HEK293 (cell line): ENCODE results near the gene PIGO.

Source experiments
- CTCF ChIA-PET: fragments of 350-600 bp; formaldehyde crosslinking; extraction: SDS; loops from one replicate; lab custom pipeline; 2021; ENCODE audit warnings: antibody characterized with exemption; lab: Yijun Ruan, JAX
- POLR2A ChIA-PET: fragments of 300-600 bp; formaldehyde crosslinking; extraction: SDS; loops from one replicate; lab custom pipeline; 2020; ENCODE audit warnings: antibody characterized with exemption, inconsistent platforms; lab: Yijun Ruan, JAX
- H3K27ac ChIP-seq: fragments of 200-500 bp; sonication (Bioruptor generic); 2 replicates; pipeline ENCODE4 v1.5.1; 2014; ENCODE audit warnings: low read depth, low read length, control low read depth, inconsistent platforms; ENCODE audit errors: extremely low read depth
- H3K36me3 ChIP-seq, 2 experiments: fragments of 200-500 bp in 1 of 2; sonication (Bioruptor generic) in 1 of 2; 1 replicate in 1 of 2; 2 replicates in 1 of 2; pipeline ENCODE4 v1.5.1; 2014 to 2017; ENCODE audit warnings: inconsistent platforms in 2 of 2, low read length in 2 of 2; ENCODE audit not compliant: control insufficient read depth in 2 of 2, insufficient read depth in 1 of 2
- H3K4me1 ChIP-seq: fragments of 200-500 bp; sonication (Bioruptor generic); 2 replicates; pipeline ENCODE4 v1.5.1; 2014; ENCODE audit warnings: mild to moderate bottlenecking, low read length, inconsistent platforms; ENCODE audit not compliant: control insufficient read depth, insufficient read depth
- H3K4me3 ChIP-seq: 2 replicates; pipeline ENCODE4 v1.5.1; 2011; ENCODE audit warnings: low read depth, mild to moderate bottlenecking, control low read depth, low read length, moderate library complexity
- H3K9me3 ChIP-seq: fragments of 200-500 bp; sonication (Bioruptor generic); 2 replicates; pipeline ENCODE4 v1.5.1; 2014; ENCODE audit warnings: low read depth, low read length, inconsistent platforms; ENCODE audit not compliant: control insufficient read depth, insufficient read depth
- FEZF1 ChIP-seq: fragments of 450-650 bp; formaldehyde crosslinking; IDR thresholded peaks from 2 replicates; pipeline ENCODE4 v1.5.1; 2016; ENCODE audit warnings: missing biosample characterization, missing genetic modification characterization
- KLF8 ChIP-seq: fragments of 450-650 bp; formaldehyde crosslinking; IDR thresholded peaks from 2 replicates; pipeline ENCODE4 v1.5.1; 2016; ENCODE audit warnings: missing biosample characterization, missing genetic modification characterization
- SETDB1 ChIP-seq: IDR thresholded peaks from one replicate; pipeline ENCODE4 v1.6.1; 2017; ENCODE audit warnings: mild to moderate bottlenecking, low read length, moderate library complexity, mixed read lengths; ENCODE audit not compliant: insufficient read length
- TRIM28 ChIP-seq: IDR thresholded peaks from 2 replicates; pipeline ENCODE4 v1.6.1; 2011; ENCODE audit warnings: low read length, control low read depth, borderline replicate concordance
- ZFHX2 ChIP-seq: fragments of 450-650 bp; formaldehyde crosslinking; conservative IDR thresholded peaks from 2 replicates; pipeline ENCODE4 v1.5.1; 2016; ENCODE audit warnings: missing biosample characterization, missing genetic modification characterization
- ZNF132 ChIP-seq: fragments of 450-650 bp; formaldehyde crosslinking; IDR thresholded peaks from 2 replicates; pipeline ENCODE4 v1.5.1; 2017; ENCODE audit warnings: missing biosample characterization, missing genetic modification characterization, borderline replicate concordance
- ZNF19 ChIP-seq: fragments of 450-650 bp; formaldehyde crosslinking; IDR thresholded peaks from 2 replicates; pipeline ENCODE4; 2016; ENCODE audit warnings: missing biosample characterization, missing genetic modification characterization, low read depth
- ZNF280D ChIP-seq: fragments of 450-650 bp; formaldehyde crosslinking; IDR thresholded peaks from 2 replicates; pipeline ENCODE4 v1.5.1; 2016; ENCODE audit warnings: missing biosample characterization, missing genetic modification characterization
- ZNF580 ChIP-seq: fragments of 450-650 bp; formaldehyde crosslinking; IDR thresholded peaks from 2 replicates; pipeline ENCODE4 v1.5.1; 2016; ENCODE audit warnings: missing biosample characterization, missing genetic modification characterization
- ZNF747 ChIP-seq: fragments of 450-650 bp; formaldehyde crosslinking; IDR thresholded peaks from 2 replicates; pipeline ENCODE4 v1.5.1; 2016; ENCODE audit warnings: missing biosample characterization, missing genetic modification characterization
- ZNF76 ChIP-seq: fragments of 450-650 bp; formaldehyde crosslinking; IDR thresholded peaks from 2 replicates; pipeline ENCODE4; 2016; ENCODE audit warnings: low read depth, missing biosample characterization, missing genetic modification characterization, borderline replicate concordance
- ZNF776 ChIP-seq: fragments of 450-650 bp; formaldehyde crosslinking; IDR thresholded peaks from 2 replicates; pipeline ENCODE4 v1.5.0; 2017; ENCODE audit warnings: missing biosample characterization, missing genetic modification characterization, borderline replicate concordance
- TF ChIP-seq, protein P1 (sequence below): fragments of 450-650 bp; formaldehyde crosslinking; IDR thresholded peaks from 2 replicates; pipeline ENCODE4 v1.5.1; 2016; ENCODE audit warnings: missing biosample characterization, missing genetic modification characterization
- TF ChIP-seq, protein P2 (sequence below): fragments of 450-650 bp; formaldehyde crosslinking; IDR thresholded peaks from 2 replicates; pipeline ENCODE4; 2016; ENCODE audit warnings: missing biosample characterization, missing genetic modification characterization
- TF ChIP-seq, protein P3 (sequence below): fragments of 450-650 bp; formaldehyde crosslinking; IDR thresholded peaks from 2 replicates; pipeline ENCODE4 v1.5.1; 2016; ENCODE audit warnings: missing biosample characterization, missing genetic modification characterization

Gene PIGO

GRCh38 chr9:35142037-35142436, 45.6 kb upstream of the PIGO start:
- Histone ChIP-seq H3K9me3 (no peaks in the 10 kb centered on the region), H3K36me3 (no peaks in the 10 kb centered on the region), H3K4me3 (no peak overlapping the region), H3K4me1 (no peaks in the 10 kb centered on the region), H3K27ac (no peak overlapping the region)
- 0 out of 2 replicates have a peak, but pooled peaks have one; percentile 23 for TF ChIP-seq ZNF280D (tag by site-specific recombination)
- peak; percentile 96; the same call in 1 of the 2 replicates for TF ChIP-seq TRIM28
- no peak for TF ChIP-seq ZNF776 (tag by site-specific recombination)
- peak; percentile 58 for TF ChIP-seq SETDB1
- POLR2A ChIA-PET, result no interaction called here
- CTCF ChIA-PET, result no interaction called here

GRCh38 chr9:35140093-35140492, 43.7 kb upstream of the PIGO start:
- ChIA-PET CTCF (interaction anchor here (0.8 kb wide), 1 partner anchor 1685 kb away, joined by 3 read pairs; no protein-coding TSS in a partner anchor), POLR2A (no interaction called here)
- no peaks in the 10 kb centered on the region for H3K36me3 ChIP-seq
- H3K9me3 ChIP-seq, result no peaks in the 10 kb centered on the region
- no peaks in the 10 kb centered on the region for H3K4me1 ChIP-seq
- no peak overlapping the region for H3K4me3 ChIP-seq
- H3K27ac ChIP-seq, result no peak overlapping the region
- TF ChIP-seq ZNF580 (tag by site-specific recombination), result no peak
- no peak for TF ChIP-seq ZNF132 (tag by site-specific recombination)
- no peak for TF ChIP-seq KLF8 (tag by site-specific recombination)
- no peak for TF ChIP-seq ZNF76 (tag by site-specific recombination)
- TF ChIP-seq ZNF747 (tag by site-specific recombination), result no peak
- TF ChIP-seq, protein P1, sequence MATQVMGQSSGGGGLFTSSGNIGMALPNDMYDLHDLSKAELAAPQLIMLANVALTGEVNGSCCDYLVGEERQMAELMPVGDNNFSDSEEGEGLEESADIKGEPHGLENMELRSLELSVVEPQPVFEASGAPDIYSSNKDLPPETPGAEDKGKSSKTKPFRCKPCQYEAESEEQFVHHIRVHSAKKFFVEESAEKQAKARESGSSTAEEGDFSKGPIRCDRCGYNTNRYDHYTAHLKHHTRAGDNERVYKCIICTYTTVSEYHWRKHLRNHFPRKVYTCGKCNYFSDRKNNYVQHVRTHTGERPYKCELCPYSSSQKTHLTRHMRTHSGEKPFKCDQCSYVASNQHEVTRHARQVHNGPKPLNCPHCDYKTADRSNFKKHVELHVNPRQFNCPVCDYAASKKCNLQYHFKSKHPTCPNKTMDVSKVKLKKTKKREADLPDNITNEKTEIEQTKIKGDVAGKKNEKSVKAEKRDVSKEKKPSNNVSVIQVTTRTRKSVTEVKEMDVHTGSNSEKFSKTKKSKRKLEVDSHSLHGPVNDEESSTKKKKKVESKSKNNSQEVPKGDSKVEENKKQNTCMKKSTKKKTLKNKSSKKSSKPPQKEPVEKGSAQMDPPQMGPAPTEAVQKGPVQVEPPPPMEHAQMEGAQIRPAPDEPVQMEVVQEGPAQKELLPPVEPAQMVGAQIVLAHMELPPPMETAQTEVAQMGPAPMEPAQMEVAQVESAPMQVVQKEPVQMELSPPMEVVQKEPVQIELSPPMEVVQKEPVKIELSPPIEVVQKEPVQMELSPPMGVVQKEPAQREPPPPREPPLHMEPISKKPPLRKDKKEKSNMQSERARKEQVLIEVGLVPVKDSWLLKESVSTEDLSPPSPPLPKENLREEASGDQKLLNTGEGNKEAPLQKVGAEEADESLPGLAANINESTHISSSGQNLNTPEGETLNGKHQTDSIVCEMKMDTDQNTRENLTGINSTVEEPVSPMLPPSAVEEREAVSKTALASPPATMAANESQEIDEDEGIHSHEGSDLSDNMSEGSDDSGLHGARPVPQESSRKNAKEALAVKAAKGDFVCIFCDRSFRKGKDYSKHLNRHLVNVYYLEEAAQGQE (tag by site-specific recombination), result no peak
- no peak for TF ChIP-seq ZNF19 (tag by site-specific recombination)
- TF ChIP-seq FEZF1 (tag by site-specific recombination), result no peak
- TF ChIP-seq ZFHX2, result no peak
- TF ChIP-seq, protein P2, sequence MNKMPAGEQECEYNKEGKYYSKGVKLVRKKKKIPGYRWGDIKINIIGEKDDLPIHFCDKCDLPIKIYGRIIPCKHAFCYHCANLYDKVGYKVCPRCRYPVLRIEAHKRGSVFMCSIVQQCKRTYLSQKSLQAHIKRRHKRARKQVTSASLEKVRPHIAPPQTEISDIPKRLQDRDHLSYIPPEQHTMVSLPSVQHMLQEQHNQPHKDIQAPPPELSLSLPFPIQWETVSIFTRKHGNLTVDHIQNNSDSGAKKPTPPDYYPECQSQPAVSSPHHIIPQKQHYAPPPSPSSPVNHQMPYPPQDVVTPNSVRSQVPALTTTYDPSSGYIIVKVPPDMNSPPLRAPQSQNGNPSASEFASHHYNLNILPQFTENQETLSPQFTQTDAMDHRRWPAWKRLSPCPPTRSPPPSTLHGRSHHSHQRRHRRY (tag by site-specific recombination), result no peak
- TF ChIP-seq, protein P3, sequence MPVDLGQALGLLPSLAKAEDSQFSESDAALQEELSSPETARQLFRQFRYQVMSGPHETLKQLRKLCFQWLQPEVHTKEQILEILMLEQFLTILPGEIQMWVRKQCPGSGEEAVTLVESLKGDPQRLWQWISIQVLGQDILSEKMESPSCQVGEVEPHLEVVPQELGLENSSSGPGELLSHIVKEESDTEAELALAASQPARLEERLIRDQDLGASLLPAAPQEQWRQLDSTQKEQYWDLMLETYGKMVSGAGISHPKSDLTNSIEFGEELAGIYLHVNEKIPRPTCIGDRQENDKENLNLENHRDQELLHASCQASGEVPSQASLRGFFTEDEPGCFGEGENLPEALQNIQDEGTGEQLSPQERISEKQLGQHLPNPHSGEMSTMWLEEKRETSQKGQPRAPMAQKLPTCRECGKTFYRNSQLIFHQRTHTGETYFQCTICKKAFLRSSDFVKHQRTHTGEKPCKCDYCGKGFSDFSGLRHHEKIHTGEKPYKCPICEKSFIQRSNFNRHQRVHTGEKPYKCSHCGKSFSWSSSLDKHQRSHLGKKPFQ, result no peak
